ENCODE results near the gene MPPED2.

DNA sequence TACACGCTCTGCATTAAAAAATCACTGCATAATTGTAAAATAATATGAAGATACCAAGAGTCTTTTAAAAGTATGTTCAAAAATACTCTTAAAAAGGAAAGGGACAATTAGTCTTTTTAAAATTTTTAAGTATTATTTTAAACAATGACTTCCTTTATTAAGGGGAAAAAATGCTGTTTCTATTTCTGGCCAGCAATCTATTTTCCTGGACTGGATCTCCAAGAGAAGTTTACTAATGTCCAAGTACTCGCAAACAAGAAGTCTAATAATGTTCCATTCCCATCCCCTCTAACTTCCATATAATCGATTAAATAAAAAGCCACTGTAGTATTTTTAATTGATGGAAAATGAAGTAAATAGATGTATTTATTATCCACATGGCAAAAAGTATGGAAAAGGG, 123.7 kb downstream of the MPPED2 start:
- TF ChIP-seq POLR2A (IDR thresholded peaks at IDR 0.05) = no peak
- TF ChIP-seq, protein P1, sequence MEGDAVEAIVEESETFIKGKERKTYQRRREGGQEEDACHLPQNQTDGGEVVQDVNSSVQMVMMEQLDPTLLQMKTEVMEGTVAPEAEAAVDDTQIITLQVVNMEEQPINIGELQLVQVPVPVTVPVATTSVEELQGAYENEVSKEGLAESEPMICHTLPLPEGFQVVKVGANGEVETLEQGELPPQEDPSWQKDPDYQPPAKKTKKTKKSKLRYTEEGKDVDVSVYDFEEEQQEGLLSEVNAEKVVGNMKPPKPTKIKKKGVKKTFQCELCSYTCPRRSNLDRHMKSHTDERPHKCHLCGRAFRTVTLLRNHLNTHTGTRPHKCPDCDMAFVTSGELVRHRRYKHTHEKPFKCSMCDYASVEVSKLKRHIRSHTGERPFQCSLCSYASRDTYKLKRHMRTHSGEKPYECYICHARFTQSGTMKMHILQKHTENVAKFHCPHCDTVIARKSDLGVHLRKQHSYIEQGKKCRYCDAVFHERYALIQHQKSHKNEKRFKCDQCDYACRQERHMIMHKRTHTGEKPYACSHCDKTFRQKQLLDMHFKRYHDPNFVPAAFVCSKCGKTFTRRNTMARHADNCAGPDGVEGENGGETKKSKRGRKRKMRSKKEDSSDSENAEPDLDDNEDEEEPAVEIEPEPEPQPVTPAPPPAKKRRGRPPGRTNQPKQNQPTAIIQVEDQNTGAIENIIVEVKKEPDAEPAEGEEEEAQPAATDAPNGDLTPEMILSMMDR (IDR thresholded peaks at IDR 0.05) = no peak
